Central memory CD8-positive, alpha-beta T cell (primary cell): Measurements from ENCODE around the gene LRRC28.
"Not testable (repeated sequence)": the region's sequence is repeated elsewhere in the genome, so short reads cannot be mapped to it uniquely, and the experiment has no call there.

Experiments
- ATAC-seq: fragments of 150-1000 bp; cut with Tn5 transposase; replicated peaks from 2 replicates; pipeline ENCODE4 v1.10.0; 2022; ENCODE audit warnings: mild to moderate bottlenecking, moderate FRiP score, moderate number of reproducible peaks; ENCODE audit not compliant: poor library complexity, severe bottlenecking; ENCODE audit errors: extremely low read depth
- DNase-seq, 2 donors: peaks; one replicate each; pipeline ENCODE4 v3.0.0; 2021; ENCODE audit warnings: low spot score in 2 of 2
- H3K27ac Mint-ChIP-seq: one replicate; pipeline ENCODE4 v1.8.0; 2022; ENCODE audit warnings: low read depth, mild to moderate bottlenecking, moderate library complexity, mixed read lengths
- H3K27me3 Mint-ChIP-seq: one replicate; pipeline ENCODE4 v1.8.0; 2022; ENCODE audit warnings: mixed read lengths
- H3K36me3 Mint-ChIP-seq: one replicate; pipeline ENCODE4 v1.8.0; 2022; ENCODE audit warnings: mild to moderate bottlenecking, moderate library complexity, mixed read lengths; ENCODE audit not compliant: insufficient read depth
- H3K4me1 Mint-ChIP-seq: one replicate; pipeline ENCODE4 v1.8.0; 2022; ENCODE audit warnings: mixed read lengths
- H3K4me3 Mint-ChIP-seq: one replicate; pipeline ENCODE4 v1.8.0; 2022; ENCODE audit warnings: mild to moderate bottlenecking, moderate library complexity, mixed read lengths
- H3K9me3 Mint-ChIP-seq: one replicate; pipeline ENCODE4 v1.8.0; 2022; ENCODE audit warnings: mixed read lengths

Gene LRRC28

GRCh38 chr15:99232740-99233139, 18.5 kb upstream of the LRRC28 start:
- no peaks in the 10 kb centered on the region for H3K9me3 Mint-ChIP-seq
- no peak overlapping the region for H3K27ac Mint-ChIP-seq
- ATAC-seq (no peak), DNase-seq (no peak)
- H3K27me3 Mint-ChIP-seq = peaks cover 51% of the 10 kb centered on the region
- H3K36me3 Mint-ChIP-seq = peaks cover 2% of the 10 kb centered on the region
- H3K4me3 Mint-ChIP-seq = no peak overlapping the region
- H3K4me1 Mint-ChIP-seq = no peaks in the 10 kb centered on the region

GRCh38 chr15:99234160-99234559, 17.1 kb upstream of the LRRC28 start:
- H3K4me3 Mint-ChIP-seq, H3K27ac Mint-ChIP-seq, H3K36me3 Mint-ChIP-seq, H3K9me3 Mint-ChIP-seq, H3K4me1 Mint-ChIP-seq, ATAC-seq, DNase-seq: not testable (repeated sequence)
- H3K27me3 Mint-ChIP-seq = peaks cover 60% of the 10 kb centered on the region

GRCh38 chr15:99238849-99239248, 12.4 kb upstream of the LRRC28 start:
- Mint-ChIP-seq H3K4me3 (no peak overlapping the region), H3K27ac (no peak overlapping the region), H3K4me1 (no peaks in the 10 kb centered on the region), H3K27me3 (peaks cover 48% of the 10 kb centered on the region), H3K9me3 (no peaks in the 10 kb centered on the region), H3K36me3 (peaks cover 2% of the 10 kb centered on the region)
- DNase-seq = no peak
- ATAC-seq = no peak

- DNase-seq = no peak
- Mint-ChIP-seq H3K36me3 (peaks cover 2% of the 10 kb centered on the region), H3K4me3 (no peak overlapping the region), H3K27me3 (peaks cover 48% of the 10 kb centered on the region), H3K9me3 (no peaks in the 10 kb centered on the region), H3K4me1 (no peaks in the 10 kb centered on the region), H3K27ac (no peak overlapping the region)
- ATAC-seq = no peak
Measured at GRCh38 chr15:99239545-99240198, 11.6 kb upstream of the LRRC28 start.

- Mint-ChIP-seq H3K36me3 (peaks cover 2% of the 10 kb centered on the region), H3K27ac (no peak overlapping the region), H3K9me3 (no peaks in the 10 kb centered on the region), H3K4me1 (no peaks in the 10 kb centered on the region), H3K4me3 (no peak overlapping the region), H3K27me3 (peaks cover 32% of the 10 kb centered on the region)
- ATAC-seq (no peak), DNase-seq (no peak)
Measured at GRCh38 chr15:99241752-99242151, 9.5 kb upstream of the LRRC28 start.

GRCh38 chr15:99244306-99244705, 7.0 kb upstream of the LRRC28 start:
- peaks cover 2% of the 10 kb centered on the region for H3K36me3 Mint-ChIP-seq
- no peaks in the 10 kb centered on the region for H3K4me1 Mint-ChIP-seq
- H3K27ac Mint-ChIP-seq = no peak overlapping the region
- DNase-seq (no peak), ATAC-seq (no peak)
- H3K4me3 Mint-ChIP-seq = no peak overlapping the region
- H3K9me3 Mint-ChIP-seq = no peaks in the 10 kb centered on the region
- H3K27me3 Mint-ChIP-seq = peaks cover 15% of the 10 kb centered on the region

- no peak for DNase-seq
- Mint-ChIP-seq H3K4me3 (no peak overlapping the region), H3K9me3 (no peaks in the 10 kb centered on the region), H3K36me3 (peaks cover 6% of the 10 kb centered on the region), H3K27ac (no peak overlapping the region), H3K27me3 (no peaks in the 10 kb centered on the region), H3K4me1 (peaks cover 11% of the 10 kb centered on the region)
- ATAC-seq = no peak
Measured at GRCh38 chr15:99247062-99247461, 4.2 kb upstream of the LRRC28 start.

- no peaks in the 10 kb centered on the region for H3K27me3 Mint-ChIP-seq
- ATAC-seq = no peak
Measured at GRCh38 chr15:99248000-99248715, 3.1 kb upstream of the LRRC28 start.

GRCh38 chr15:99249270-99249841, 1.9 kb upstream of the LRRC28 start, which contains the start of gene TTC23:
Gene TTC23, minus strand, starts transcription at chr15:99249581. Its CDS starts 20,869 bp downstream, at chr15:99228712.
- no peaks in the 10 kb centered on the region for H3K9me3 Mint-ChIP-seq
- H3K4me3 Mint-ChIP-seq = peak within 1 kb of the TSS; percentile 88
- no peak for ATAC-seq

More at GRCh38 chr15:99248000-99248715, 3.1 kb upstream of the LRRC28 start:
- Mint-ChIP-seq H3K27ac (no peak overlapping the region), H3K36me3 (peaks cover 6% of the 10 kb centered on the region), H3K4me3 (no peak overlapping the region), H3K9me3 (no peaks in the 10 kb centered on the region), H3K4me1 (peaks cover 22% of the 10 kb centered on the region)
- no peak for DNase-seq

GRCh38 chr15:99250001-99250400, 1.3 kb upstream of the LRRC28 start:
- Mint-ChIP-seq H3K4me3 (no peak overlapping the region), H3K36me3 (peaks cover 6% of the 10 kb centered on the region), H3K27me3 (no peaks in the 10 kb centered on the region), H3K27ac (no peak overlapping the region), H3K4me1 (peaks cover 28% of the 10 kb centered on the region), H3K9me3 (no peaks in the 10 kb centered on the region)
- no peak for ATAC-seq
- no peak for DNase-seq

More at GRCh38 chr15:99249270-99249841, 1.9 kb upstream of the LRRC28 start, which contains the start of gene TTC23:
- Mint-ChIP-seq H3K36me3 (peaks cover 6% of the 10 kb centered on the region), H3K27ac (no peak within 1 kb of the TSS), H3K27me3 (no peaks in the 10 kb centered on the region), H3K4me1 (peaks cover 28% of the 10 kb centered on the region)
- no peak for DNase-seq

- Mint-ChIP-seq H3K27ac (peak overlapping the region; percentile 90), H3K4me1 (peaks cover 28% of the 10 kb centered on the region), H3K9me3 (no peaks in the 10 kb centered on the region), H3K27me3 (no peaks in the 10 kb centered on the region), H3K4me3 (peak overlapping the region; percentile 88), H3K36me3 (peaks cover 6% of the 10 kb centered on the region)
- no peak for DNase-seq
- no peak for ATAC-seq
Measured at GRCh38 chr15:99250494-99250856, 806 bp upstream of the LRRC28 start.

- H3K36me3 Mint-ChIP-seq = peaks cover 7% of the 10 kb centered on the region
- peaks cover 28% of the 10 kb centered on the region for H3K4me1 Mint-ChIP-seq
- DNase-seq (no peak), ATAC-seq (no peak)
- H3K9me3 Mint-ChIP-seq = no peaks in the 10 kb centered on the region
- peak overlapping the region; percentile 88 for H3K4me3 Mint-ChIP-seq
- no peaks in the 10 kb centered on the region for H3K27me3 Mint-ChIP-seq
- peak overlapping the region; percentile 90 for H3K27ac Mint-ChIP-seq
Measured at GRCh38 chr15:99252326-99252725, 1.0 kb downstream of the LRRC28 start.
